ENCODE results near the gene SAFB2. TPM values are rescaled to one million over a fixed set of nuclear protein-coding genes. Genes with fewer than 3 reads are reported as not detected.

Gene SAFB2
- total and polyA plus RNA-seq, 2 donors (not counting 3 experiments of a cell fraction or from before 2014, with no cell fraction given), result 24.6 to 85.9 TPM

DNA sequence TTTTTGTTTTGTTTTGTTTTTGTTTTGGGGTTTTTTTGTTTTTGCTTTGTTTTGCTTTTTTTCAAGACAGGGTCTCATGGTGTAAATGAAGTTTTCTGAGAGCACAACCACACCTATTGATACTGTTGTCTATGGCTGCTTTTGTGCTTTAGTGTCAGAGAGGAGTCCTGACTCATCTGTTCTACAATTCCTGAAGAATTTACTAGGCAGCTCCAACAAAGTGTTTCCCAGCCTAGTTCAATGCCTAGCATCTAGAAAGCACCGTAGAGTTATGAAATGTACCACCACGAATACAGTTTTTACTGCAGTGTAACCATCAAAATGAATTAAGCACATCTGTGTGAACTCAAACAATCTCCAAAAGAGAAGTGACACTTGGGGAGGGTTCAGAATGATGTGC is 21.5 kb upstream of the SAFB2 start:
- TF ChIP-seq POLR2A (IDR thresholded peaks at IDR 0.05; ENCODE audit: low read depth, low read length) (no peak), POLR2AphosphoS5 (IDR thresholded peaks at IDR 0.05; ENCODE audit: insufficient read depth, low read depth, low read length) (no peak), MYC (IDR thresholded peaks at IDR 0.05; ENCODE audit: low read depth, low read length) (no peak), GATA2 (IDR thresholded peaks at IDR 0.05; ENCODE audit: insufficient read depth, insufficient read length, low read depth, low read length) (no peak), EZH2 (IDR thresholded peaks at IDR 0.05; ENCODE audit: borderline replicate concordance, low read depth, low read length, severe bottlenecking) (no peak), JUN (IDR thresholded peaks at IDR 0.05; ENCODE audit: borderline replicate concordance, insufficient read depth, insufficient read length, low read depth) (no peak), FOS (IDR thresholded peaks at IDR 0.05; ENCODE audit: borderline replicate concordance, insufficient read depth, low read length) (no peak), CTCF (IDR thresholded peaks at IDR 0.05; ENCODE audit: extremely low read depth in 1 of 2, insufficient read depth in 1 of 2, low read depth in 1 of 2, low read length in 2 of 2) (no peak)
- TF ChIP-seq, protein P1, sequence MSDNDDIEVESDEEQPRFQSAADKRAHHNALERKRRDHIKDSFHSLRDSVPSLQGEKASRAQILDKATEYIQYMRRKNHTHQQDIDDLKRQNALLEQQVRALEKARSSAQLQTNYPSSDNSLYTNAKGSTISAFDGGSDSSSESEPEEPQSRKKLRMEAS (IDR thresholded peaks at IDR 0.05; ENCODE audit: insufficient read depth, insufficient read length), result no peak

More for the DNA sequence above, 21.5 kb upstream of the SAFB2 start:
- DNase-seq (ENCODE audit: low read depth, low spot score) (no peak), FAIRE-seq (no peak)
- Histone ChIP-seq H3K79me2 (ENCODE audit: control insufficient read depth, insufficient read depth, low read length) (peaks cover 76% of the 10 kb centered on the region), H3K4me1 (ENCODE audit: control insufficient read depth, extremely low read depth, insufficient read depth, low read length) (no peaks in the 10 kb centered on the region), H3K9me1 (replicated peaks; ENCODE audit: control insufficient read depth, extremely low read depth, insufficient read depth, low read length) (no peaks in the 10 kb centered on the region), H4K20me1 (replicated peaks; ENCODE audit: control insufficient read depth, extremely low read depth, insufficient read depth, low read length) (peaks cover 3% of the 10 kb centered on the region), H3K9me3 (replicated peaks; ENCODE audit: control insufficient read depth, insufficient read depth, low read length) (no peaks in the 10 kb centered on the region), H3K4me2 (ENCODE audit: insufficient read depth, low read length) (no peak overlapping the region), H3K9ac (replicated peaks; ENCODE audit: extremely low read depth, insufficient read depth, low read length) (no peak overlapping the region), H3K27me3 (ENCODE audit: control insufficient read depth in 2 of 2, insufficient read depth in 2 of 2, low read length in 2 of 2) (no peaks in the 10 kb centered on the region), H2AFZ (ENCODE audit: low read depth, low read length) (no peak overlapping the region), H3K27ac (ENCODE audit: insufficient read depth, low read depth, low read length) (no peak overlapping the region), H3K4me3 (replicated peaks in 1 of 3; ENCODE audit: insufficient read depth in 1 of 3, low read depth in 1 of 3, low read length in 3 of 3) (no peak overlapping the region), H3K36me3 (ENCODE audit: control insufficient read depth in 2 of 2, extremely low read depth in 1 of 2, insufficient read depth in 2 of 2, low read length in 2 of 2) (peaks cover 22 to 32% of the 10 kb centered on the region in 2 experiments)
- ChIA-PET CTCF (no interaction called here), POLR2A (no interaction called here)
- intact Hi-C loops (cut with micrococcal nuclease), result loop anchor here (10.0 kb wide), 1 partner anchor 541 kb away; no protein-coding TSS in a partner anchor
- BruUV-seq (replicated peaks), result no TSS peak
- dilution Hi-C loops (cut with MboI; ENCODE audit: extremely low pct_ligation_motif_present, low sequenced_read_pairs), result no loop called here

All from endothelial cell of umbilical vein (primary cell).